Ishikawa (cell line): Measurements from ENCODE around the gene CKMT2.

ENCODE experiments used
- CEBPB ChIP-seq: IDR thresholded peaks from 2 replicates; pipeline ENCODE4 v1.6.1; 2012
- FOXM1 ChIP-seq: IDR thresholded peaks from 2 replicates; pipeline ENCODE4 v1.6.1; 2012; ENCODE audit warnings: low read depth, borderline replicate concordance
- RAD21 ChIP-seq: IDR thresholded peaks from 2 replicates; pipeline ENCODE4 v1.6.1; 2012; ENCODE audit warnings: low read depth
- TCF12 ChIP-seq: IDR thresholded peaks from 2 replicates; pipeline ENCODE4 v1.6.1; 2012; ENCODE audit warnings: low read depth
- ZBTB7A ChIP-seq: IDR thresholded peaks from 2 replicates; pipeline ENCODE4 v1.6.1; 2012; ENCODE audit warnings: low read depth
- TF ChIP-seq, protein P1 (sequence below): IDR thresholded peaks from 2 replicates; pipeline ENCODE4 v1.6.1; 2012; ENCODE audit warnings: low read depth, mild to moderate bottlenecking
- TF ChIP-seq, protein P2 (sequence below): IDR thresholded peaks from 2 replicates; pipeline ENCODE4 v1.6.1; 2012
- TF ChIP-seq, protein P3 (sequence below): IDR thresholded peaks from 2 replicates; pipeline ENCODE4 v1.6.1; 2012

DNA sequence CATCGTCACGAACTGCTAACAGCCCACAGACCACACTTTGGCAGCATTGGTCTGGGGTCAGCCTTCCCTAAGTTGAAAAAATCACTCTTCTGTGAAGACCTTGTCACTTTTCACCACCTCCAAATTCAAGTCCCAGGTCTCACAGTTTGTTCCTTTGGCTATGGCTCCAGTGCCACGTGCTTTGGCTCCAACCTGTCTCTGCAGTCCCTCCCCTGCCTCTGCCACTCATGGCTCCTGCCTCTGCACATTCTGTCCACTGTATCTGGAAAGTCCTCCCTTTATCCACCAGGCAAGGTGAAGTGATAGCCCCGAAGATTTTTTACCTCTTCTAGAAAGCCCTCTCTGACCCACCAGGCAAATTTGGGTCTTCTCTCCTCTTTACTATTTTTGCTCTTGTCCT is 5.3 kb downstream of the CKMT2 start:
- TF ChIP-seq, protein P1, sequence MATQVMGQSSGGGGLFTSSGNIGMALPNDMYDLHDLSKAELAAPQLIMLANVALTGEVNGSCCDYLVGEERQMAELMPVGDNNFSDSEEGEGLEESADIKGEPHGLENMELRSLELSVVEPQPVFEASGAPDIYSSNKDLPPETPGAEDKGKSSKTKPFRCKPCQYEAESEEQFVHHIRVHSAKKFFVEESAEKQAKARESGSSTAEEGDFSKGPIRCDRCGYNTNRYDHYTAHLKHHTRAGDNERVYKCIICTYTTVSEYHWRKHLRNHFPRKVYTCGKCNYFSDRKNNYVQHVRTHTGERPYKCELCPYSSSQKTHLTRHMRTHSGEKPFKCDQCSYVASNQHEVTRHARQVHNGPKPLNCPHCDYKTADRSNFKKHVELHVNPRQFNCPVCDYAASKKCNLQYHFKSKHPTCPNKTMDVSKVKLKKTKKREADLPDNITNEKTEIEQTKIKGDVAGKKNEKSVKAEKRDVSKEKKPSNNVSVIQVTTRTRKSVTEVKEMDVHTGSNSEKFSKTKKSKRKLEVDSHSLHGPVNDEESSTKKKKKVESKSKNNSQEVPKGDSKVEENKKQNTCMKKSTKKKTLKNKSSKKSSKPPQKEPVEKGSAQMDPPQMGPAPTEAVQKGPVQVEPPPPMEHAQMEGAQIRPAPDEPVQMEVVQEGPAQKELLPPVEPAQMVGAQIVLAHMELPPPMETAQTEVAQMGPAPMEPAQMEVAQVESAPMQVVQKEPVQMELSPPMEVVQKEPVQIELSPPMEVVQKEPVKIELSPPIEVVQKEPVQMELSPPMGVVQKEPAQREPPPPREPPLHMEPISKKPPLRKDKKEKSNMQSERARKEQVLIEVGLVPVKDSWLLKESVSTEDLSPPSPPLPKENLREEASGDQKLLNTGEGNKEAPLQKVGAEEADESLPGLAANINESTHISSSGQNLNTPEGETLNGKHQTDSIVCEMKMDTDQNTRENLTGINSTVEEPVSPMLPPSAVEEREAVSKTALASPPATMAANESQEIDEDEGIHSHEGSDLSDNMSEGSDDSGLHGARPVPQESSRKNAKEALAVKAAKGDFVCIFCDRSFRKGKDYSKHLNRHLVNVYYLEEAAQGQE, result no peak
- no peak for TF ChIP-seq CEBPB
- TF ChIP-seq FOXM1, result no peak
- TF ChIP-seq, protein P2, sequence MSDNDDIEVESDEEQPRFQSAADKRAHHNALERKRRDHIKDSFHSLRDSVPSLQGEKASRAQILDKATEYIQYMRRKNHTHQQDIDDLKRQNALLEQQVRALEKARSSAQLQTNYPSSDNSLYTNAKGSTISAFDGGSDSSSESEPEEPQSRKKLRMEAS, result no peak
- TF ChIP-seq ZBTB7A, result no peak
- TF ChIP-seq TCF12, result no peak
- TF ChIP-seq, protein P3, sequence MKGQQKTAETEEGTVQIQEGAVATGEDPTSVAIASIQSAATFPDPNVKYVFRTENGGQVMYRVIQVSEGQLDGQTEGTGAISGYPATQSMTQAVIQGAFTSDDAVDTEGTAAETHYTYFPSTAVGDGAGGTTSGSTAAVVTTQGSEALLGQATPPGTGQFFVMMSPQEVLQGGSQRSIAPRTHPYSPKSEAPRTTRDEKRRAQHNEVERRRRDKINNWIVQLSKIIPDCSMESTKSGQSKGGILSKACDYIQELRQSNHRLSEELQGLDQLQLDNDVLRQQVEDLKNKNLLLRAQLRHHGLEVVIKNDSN, result no peak
- TF ChIP-seq RAD21, result no peak
